Measurements from ENCODE around the gene UFSP1. TPM values are rescaled to one million over a fixed set of nuclear protein-coding genes. Genes with fewer than 3 reads are reported as not detected.

UFSP1 gene
- total and polyA plus RNA-seq, 10 of the 15 experiments (the other 5 are each of a cell fraction or from before 2014, with no cell fraction given): 0.14 to 10.6 (median 2.8) TPM

DNA sequence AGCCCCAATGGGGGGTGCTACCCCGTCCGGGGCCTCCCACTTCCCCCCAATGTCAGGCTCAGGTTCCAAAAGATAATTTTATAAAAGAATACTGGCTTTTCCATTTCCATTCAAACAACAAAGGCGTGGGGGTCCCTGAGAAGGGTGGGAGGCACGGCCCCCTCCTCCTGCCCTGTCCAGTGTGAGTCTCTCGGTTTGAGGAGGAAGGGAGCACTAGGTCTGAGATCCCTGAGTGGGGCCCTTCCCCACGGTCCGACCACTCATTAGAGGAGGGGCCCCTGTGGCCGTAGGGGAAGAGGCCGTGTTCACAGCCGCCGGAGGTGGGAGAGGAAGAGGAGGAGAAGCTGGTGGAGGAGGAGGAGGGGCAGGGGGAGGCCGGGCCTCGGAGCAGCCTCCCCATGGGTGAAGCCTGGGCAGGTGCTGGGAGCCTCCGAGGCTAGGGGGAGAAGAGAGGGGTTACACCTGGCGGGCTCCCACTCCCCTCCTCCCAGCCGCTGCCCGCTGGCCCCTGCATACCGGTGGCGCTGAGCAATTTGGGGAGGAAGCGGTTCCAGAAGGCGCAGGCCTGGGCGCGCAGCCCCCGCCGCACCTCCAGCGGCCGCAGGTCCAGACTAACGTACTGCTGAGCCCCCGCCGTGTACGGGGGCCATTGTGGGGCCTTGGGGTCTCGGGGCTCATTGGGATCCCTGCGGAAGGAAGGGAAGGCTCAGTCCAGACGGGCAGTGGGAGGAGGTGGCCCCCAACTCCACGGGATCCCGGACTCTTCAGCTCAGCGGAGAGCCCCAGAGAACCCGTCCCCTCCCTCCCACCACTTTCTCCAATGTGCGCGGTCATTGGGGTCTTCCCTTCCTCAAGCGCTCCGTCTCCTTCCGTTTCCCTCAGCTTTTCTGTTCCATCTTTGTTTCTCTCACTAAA lies 1.4 kb upstream of the UFSP1 start:
- Histone ChIP-seq H3K27ac (ENCODE audit: control insufficient read depth, insufficient read depth) (no peak overlapping the region; the same call in 1 of the 2 replicates), H3K27me3 (replicated peaks in 1 of 2; ENCODE audit: control insufficient read depth in 2 of 2, insufficient read depth in 2 of 2, low read length in 1 of 2) (peaks cover 0 to under 1% of the 10 kb centered on the region in 2 experiments; a peak in 3 of 4 replicates), H3K4me1 (ENCODE audit: control insufficient read depth, insufficient read depth, low read length) (peaks cover 30% of the 10 kb centered on the region), H3K4me3 (peak overlapping the region; percentile 91), H2AFZ (ENCODE audit: control insufficient read depth, low read depth, low read length) (peak overlapping the region; percentile 88), H4K20me1 (ENCODE audit: control insufficient read depth, insufficient read depth) (no peaks in the 10 kb centered on the region), H3K79me2 (ENCODE audit: control insufficient read depth, insufficient read depth, low read length) (peaks cover 18% of the 10 kb centered on the region), H3K9me3 (replicated peaks; ENCODE audit: control insufficient read depth, insufficient read depth, low read length) (no peaks in the 10 kb centered on the region), H3K4me2 (ENCODE audit: control insufficient read depth, insufficient read depth) (peak overlapping the region; percentile 93), H3K9ac (ENCODE audit: control insufficient read depth, insufficient read depth, low read length) (peak overlapping the region; percentile 42), H3K36me3 (ENCODE audit: control insufficient read depth in 2 of 2, insufficient read depth in 2 of 2, low read length in 1 of 2) (peaks cover 12 to 22% of the 10 kb centered on the region in 2 experiments; a peak in 3 of 4 replicates)
- no TSS peak for BruUV-seq (replicated peaks)
- ATAC-seq (peak; percentile 2), FAIRE-seq (no peak), DNase-seq (ENCODE audit: low read depth, low spot score) (no peak)
- ChIA-PET SMC1A (ENCODE audit: uncharacterized antibody, unreplicated experiment) (interaction anchor here (0.6 to 3.5 kb wide), 8 partner anchors 11 to 186 kb away, joined by 3 to 17 read pairs (median 4); partner anchors contain the start of genes POP7 and SLC12A9), RAD21 (ENCODE audit: unreplicated experiment) (interaction anchor here (0.6 to 2.1 kb wide), 7 partner anchors 15 to 253 kb away, joined by 3 to 21 read pairs (median 6); partner anchors contain the start of genes SLC12A9, SRRT and TRIP6), POLR2A (interaction anchor here (0.5 to 6.7 kb wide), 8 partner anchors 13 to 412 kb away, joined by 3 to 131 read pairs (median 3); partner anchors contain the start of genes FIS1, MOSPD3, SRRT and TSC22D4), CTCF (interaction anchor here (0.6 to 2.5 kb wide), 10 partner anchors 13 to 247 kb away, joined by 3 to 9 read pairs (median 4); partner anchors contain the start of genes POP7 and SLC12A9)
- 29% methylated on average over 39 of the region's 43 CpGs for WGBS (ENCODE audit: insufficient coverage, insufficient replicate concordance, low lambda C conversion rate, missing lambda C conversion rate)
- in situ Hi-C loops (cut with MboI): loop anchor here (5.0 kb wide), 1 partner anchor 166 kb away; no protein-coding TSS in a partner anchor
- intact Hi-C loops (cut with micrococcal nuclease; ENCODE audit: unreplicated experiment): loop anchor here (5.0 kb wide), 1 partner anchor 76 kb away; the partner anchor contains the start of gene MUC12
- TF ChIP-seq FOS (IDR thresholded peaks at IDR 0.05; ENCODE audit: borderline replicate concordance, extremely low read depth, insufficient read length): no peak
- TF ChIP-seq ZNF217 (IDR thresholded peaks at IDR 0.05): no peak
- TF ChIP-seq ZBED1 (IDR thresholded peaks at IDR 0.05; ENCODE audit: borderline replicate concordance): no peak
- TF ChIP-seq SREBF2 (IDR thresholded peaks at IDR 0.05; ENCODE audit: low read length): no peak
- TF ChIP-seq, protein P1, sequence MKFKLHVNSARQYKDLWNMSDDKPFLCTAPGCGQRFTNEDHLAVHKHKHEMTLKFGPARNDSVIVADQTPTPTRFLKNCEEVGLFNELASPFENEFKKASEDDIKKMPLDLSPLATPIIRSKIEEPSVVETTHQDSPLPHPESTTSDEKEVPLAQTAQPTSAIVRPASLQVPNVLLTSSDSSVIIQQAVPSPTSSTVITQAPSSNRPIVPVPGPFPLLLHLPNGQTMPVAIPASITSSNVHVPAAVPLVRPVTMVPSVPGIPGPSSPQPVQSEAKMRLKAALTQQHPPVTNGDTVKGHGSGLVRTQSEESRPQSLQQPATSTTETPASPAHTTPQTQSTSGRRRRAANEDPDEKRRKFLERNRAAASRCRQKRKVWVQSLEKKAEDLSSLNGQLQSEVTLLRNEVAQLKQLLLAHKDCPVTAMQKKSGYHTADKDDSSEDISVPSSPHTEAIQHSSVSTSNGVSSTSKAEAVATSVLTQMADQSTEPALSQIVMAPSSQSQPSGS (IDR thresholded peaks at IDR 0.05; ENCODE audit: low read length): no peak
- TF ChIP-seq USF1 (IDR thresholded peaks at IDR 0.05; ENCODE audit: borderline replicate concordance, extremely low read length, insufficient read depth, low read depth, low read length): no peak
- no peak for TF ChIP-seq JUND (IDR thresholded peaks at IDR 0.05; ENCODE audit: low read depth, low read length)
- no peak for TF ChIP-seq POU2F2 (IDR thresholded peaks at IDR 0.05; ENCODE audit: borderline replicate concordance, low read depth, low read length)
- no peak for TF ChIP-seq MXI1 (IDR thresholded peaks at IDR 0.05; ENCODE audit: low read depth, low read length)
- TF ChIP-seq KLF5 (IDR thresholded peaks at IDR 0.05; ENCODE audit: partially characterized antibody): no peak
- TF ChIP-seq NRF1 (conservative IDR thresholded peaks at IDR 0.05; ENCODE audit: low read depth, low read length): no peak
- TF ChIP-seq POLR2A (IDR thresholded peaks at IDR 0.05; ENCODE audit: low read depth, low read length): no peak
- TF ChIP-seq SREBF1 (IDR thresholded peaks at IDR 0.05; ENCODE audit: low read length): no peak
- no peak for TF ChIP-seq SMAD1 (IDR thresholded peaks at IDR 0.05; ENCODE audit: low read depth, partially characterized antibody)
- TF ChIP-seq PBX3 (IDR thresholded peaks at IDR 0.05; ENCODE audit: insufficient replicate concordance, low read depth, low read length): no peak
- TF ChIP-seq RELA (IDR thresholded peaks at IDR 0.05; ENCODE audit: borderline replicate concordance, partially characterized antibody): no peak
- no peak for TF ChIP-seq SMAD5 (IDR thresholded peaks at IDR 0.05; ENCODE audit: low read depth)
- TF ChIP-seq KDM1A (IDR thresholded peaks at IDR 0.05; ENCODE audit: borderline replicate concordance): no peak
- TF ChIP-seq BHLHE40 (IDR thresholded peaks at IDR 0.05; ENCODE audit: borderline replicate concordance in 1 of 2, low read depth in 2 of 2, low read length in 1 of 2): peak in 1 of 2 experiments; percentile 8; a peak in 1 of 4 replicates
- TF ChIP-seq MYC (IDR thresholded peaks at IDR 0.05; ENCODE audit: insufficient read depth, insufficient read length, insufficient replicate concordance, low read length, severe bottlenecking): no peak
